ENCODE data around the gene CTXN2.

The CTXN2 gene

GRCh38 chr15:48205981-48206380, 14.5 kb downstream of the CTXN2 start, which contains the start of gene SLC12A1:
SLC12A1 (plus strand) TSS chr15:48206302; CDS start chr15:48207720, 1,418 bp downstream.
- no peaks in the 10 kb centered on the region for H3K36me3 ChIP-seq (ENCODE audit: control insufficient read depth in 2 of 2, insufficient read depth in 2 of 2, low read length in 2 of 2)
- no peaks in the 10 kb centered on the region for H3K9me3 ChIP-seq (ENCODE audit: control insufficient read depth in 2 of 2, low read length in 2 of 2)
- no peak within 1 kb of the TSS for H3K9ac ChIP-seq (ENCODE audit: low read depth in 1 of 2, low read length in 2 of 2)
- no peak within 1 kb of the TSS for H3K4me3 ChIP-seq (ENCODE audit: low read length in 2 of 2)
- no peak within 1 kb of the TSS for H3K27ac ChIP-seq (ENCODE audit: low read depth in 2 of 2, low read length in 2 of 2)
- no peaks in the 10 kb centered on the region for H3K4me1 ChIP-seq (ENCODE audit: control insufficient read depth in 2 of 2, insufficient read depth in 2 of 2, low read length in 2 of 2)
- H3K27me3 ChIP-seq (ENCODE audit: control insufficient read depth in 2 of 2, insufficient read depth in 2 of 2, low read length in 2 of 2), result no peaks in the 10 kb centered on the region

GRCh38 chr15:48221261-48221660, 29.8 kb downstream of the CTXN2 start:
- no peak overlapping the region for H3K4me3 ChIP-seq (ENCODE audit: low read length in 2 of 2)
- H3K27ac ChIP-seq (ENCODE audit: low read depth in 2 of 2, low read length in 2 of 2), result no peak overlapping the region
- H3K4me1 ChIP-seq (ENCODE audit: control insufficient read depth in 2 of 2, insufficient read depth in 2 of 2, low read length in 2 of 2), result no peaks in the 10 kb centered on the region
- no peaks in the 10 kb centered on the region for H3K27me3 ChIP-seq (ENCODE audit: control insufficient read depth in 2 of 2, insufficient read depth in 2 of 2, low read length in 2 of 2)
- no peaks in the 10 kb centered on the region for H3K9me3 ChIP-seq (ENCODE audit: control insufficient read depth in 2 of 2, low read length in 2 of 2)
- no peaks in the 10 kb centered on the region for H3K36me3 ChIP-seq (ENCODE audit: control insufficient read depth in 2 of 2, insufficient read depth in 2 of 2, low read length in 2 of 2)
- no peak overlapping the region for H3K9ac ChIP-seq (ENCODE audit: low read depth in 1 of 2, low read length in 2 of 2)

GRCh38 chr15:48221885-48222284, 30.4 kb downstream of the CTXN2 start:
- Histone ChIP-seq H3K27me3 (ENCODE audit: control insufficient read depth in 2 of 2, insufficient read depth in 2 of 2, low read length in 2 of 2) (no peaks in the 10 kb centered on the region), H3K27ac (ENCODE audit: low read depth in 2 of 2, low read length in 2 of 2) (no peak overlapping the region), H3K36me3 (ENCODE audit: control insufficient read depth in 2 of 2, insufficient read depth in 2 of 2, low read length in 2 of 2) (no peaks in the 10 kb centered on the region), H3K9me3 (ENCODE audit: control insufficient read depth in 2 of 2, low read length in 2 of 2) (no peaks in the 10 kb centered on the region), H3K9ac (ENCODE audit: low read depth in 1 of 2, low read length in 2 of 2) (no peak overlapping the region), H3K4me1 (ENCODE audit: control insufficient read depth in 2 of 2, insufficient read depth in 2 of 2, low read length in 2 of 2) (no peaks in the 10 kb centered on the region), H3K4me3 (ENCODE audit: low read length in 2 of 2) (no peak overlapping the region)

GRCh38 chr15:48222627-48223026, 31.2 kb downstream of the CTXN2 start:
- Histone ChIP-seq H3K27me3 (ENCODE audit: control insufficient read depth in 2 of 2, insufficient read depth in 2 of 2, low read length in 2 of 2) (no peaks in the 10 kb centered on the region), H3K9me3 (ENCODE audit: control insufficient read depth in 2 of 2, low read length in 2 of 2) (no peaks in the 10 kb centered on the region), H3K4me1 (ENCODE audit: control insufficient read depth in 2 of 2, insufficient read depth in 2 of 2, low read length in 2 of 2) (no peaks in the 10 kb centered on the region), H3K36me3 (ENCODE audit: control insufficient read depth in 2 of 2, insufficient read depth in 2 of 2, low read length in 2 of 2) (no peaks in the 10 kb centered on the region), H3K4me3 (ENCODE audit: low read length in 2 of 2) (no peak overlapping the region), H3K27ac (ENCODE audit: low read depth in 2 of 2, low read length in 2 of 2) (no peak overlapping the region), H3K9ac (ENCODE audit: low read depth in 1 of 2, low read length in 2 of 2) (no peak overlapping the region)

- no peaks in the 10 kb centered on the region for H3K9me3 ChIP-seq (ENCODE audit: control insufficient read depth in 2 of 2, low read length in 2 of 2)
- H3K36me3 ChIP-seq (ENCODE audit: control insufficient read depth in 2 of 2, insufficient read depth in 2 of 2, low read length in 2 of 2), result no peaks in the 10 kb centered on the region
- no peaks in the 10 kb centered on the region for H3K27me3 ChIP-seq (ENCODE audit: control insufficient read depth in 2 of 2, insufficient read depth in 2 of 2, low read length in 2 of 2)
- no peak overlapping the region for H3K27ac ChIP-seq (ENCODE audit: low read depth in 2 of 2, low read length in 2 of 2)
- no peak overlapping the region for H3K4me3 ChIP-seq (ENCODE audit: low read length in 2 of 2)
- H3K9ac ChIP-seq (ENCODE audit: low read depth in 1 of 2, low read length in 2 of 2), result no peak overlapping the region
- no peaks in the 10 kb centered on the region for H3K4me1 ChIP-seq (ENCODE audit: control insufficient read depth in 2 of 2, insufficient read depth in 2 of 2, low read length in 2 of 2)
Observed at GRCh38 chr15:48225771-48226170, 34.3 kb downstream of the CTXN2 start.

- Histone ChIP-seq H3K27me3 (ENCODE audit: control insufficient read depth in 2 of 2, insufficient read depth in 2 of 2, low read length in 2 of 2) (no peaks in the 10 kb centered on the region), H3K4me3 (ENCODE audit: low read length in 2 of 2) (no peak overlapping the region), H3K9me3 (ENCODE audit: control insufficient read depth in 2 of 2, low read length in 2 of 2) (no peaks in the 10 kb centered on the region), H3K36me3 (ENCODE audit: control insufficient read depth in 2 of 2, insufficient read depth in 2 of 2, low read length in 2 of 2) (no peaks in the 10 kb centered on the region), H3K4me1 (ENCODE audit: control insufficient read depth in 2 of 2, insufficient read depth in 2 of 2, low read length in 2 of 2) (no peaks in the 10 kb centered on the region), H3K27ac (ENCODE audit: low read depth in 2 of 2, low read length in 2 of 2) (no peak overlapping the region), H3K9ac (ENCODE audit: low read depth in 1 of 2, low read length in 2 of 2) (no peak overlapping the region)
Observed at GRCh38 chr15:48230498-48230897, 39.0 kb downstream of the CTXN2 start.

- Histone ChIP-seq H3K4me1 (ENCODE audit: control insufficient read depth in 2 of 2, insufficient read depth in 2 of 2, low read length in 2 of 2) (no peaks in the 10 kb centered on the region), H3K4me3 (ENCODE audit: low read length in 2 of 2) (no peak overlapping the region), H3K36me3 (ENCODE audit: control insufficient read depth in 2 of 2, insufficient read depth in 2 of 2, low read length in 2 of 2) (no peaks in the 10 kb centered on the region), H3K9ac (ENCODE audit: low read depth in 1 of 2, low read length in 2 of 2) (no peak overlapping the region), H3K9me3 (ENCODE audit: control insufficient read depth in 2 of 2, low read length in 2 of 2) (no peaks in the 10 kb centered on the region), H3K27me3 (ENCODE audit: control insufficient read depth in 2 of 2, insufficient read depth in 2 of 2, low read length in 2 of 2) (no peaks in the 10 kb centered on the region), H3K27ac (ENCODE audit: low read depth in 2 of 2, low read length in 2 of 2) (no peak overlapping the region)
Observed at GRCh38 chr15:48233246-48233645, 41.8 kb downstream of the CTXN2 start.

- Histone ChIP-seq H3K36me3 (ENCODE audit: control insufficient read depth in 2 of 2, insufficient read depth in 2 of 2, low read length in 2 of 2) (no peaks in the 10 kb centered on the region), H3K9ac (ENCODE audit: low read depth in 1 of 2, low read length in 2 of 2) (no peak overlapping the region), H3K27me3 (ENCODE audit: control insufficient read depth in 2 of 2, insufficient read depth in 2 of 2, low read length in 2 of 2) (no peaks in the 10 kb centered on the region), H3K27ac (ENCODE audit: low read depth in 2 of 2, low read length in 2 of 2) (no peak overlapping the region), H3K4me3 (ENCODE audit: low read length in 2 of 2) (no peak overlapping the region), H3K4me1 (ENCODE audit: control insufficient read depth in 2 of 2, insufficient read depth in 2 of 2, low read length in 2 of 2) (no peaks in the 10 kb centered on the region), H3K9me3 (ENCODE audit: control insufficient read depth in 2 of 2, low read length in 2 of 2) (no peaks in the 10 kb centered on the region)
Observed at GRCh38 chr15:48239334-48239733, 47.9 kb downstream of the CTXN2 start.

GRCh38 chr15:48242015-48242414, 50.5 kb downstream of the CTXN2 start:
- Histone ChIP-seq H3K27ac (ENCODE audit: low read depth in 2 of 2, low read length in 2 of 2) (no peak overlapping the region), H3K9me3 (ENCODE audit: control insufficient read depth in 2 of 2, low read length in 2 of 2) (no peaks in the 10 kb centered on the region), H3K4me3 (ENCODE audit: low read length in 2 of 2) (no peak overlapping the region), H3K9ac (ENCODE audit: low read depth in 1 of 2, low read length in 2 of 2) (no peak overlapping the region), H3K4me1 (ENCODE audit: control insufficient read depth in 2 of 2, insufficient read depth in 2 of 2, low read length in 2 of 2) (no peaks in the 10 kb centered on the region), H3K36me3 (ENCODE audit: control insufficient read depth in 2 of 2, insufficient read depth in 2 of 2, low read length in 2 of 2) (no peaks in the 10 kb centered on the region), H3K27me3 (ENCODE audit: control insufficient read depth in 2 of 2, insufficient read depth in 2 of 2, low read length in 2 of 2) (no peaks in the 10 kb centered on the region)

GRCh38 chr15:48242535-48242934, 51.1 kb downstream of the CTXN2 start:
- Histone ChIP-seq H3K27ac (ENCODE audit: low read depth in 2 of 2, low read length in 2 of 2) (no peak overlapping the region), H3K27me3 (ENCODE audit: control insufficient read depth in 2 of 2, insufficient read depth in 2 of 2, low read length in 2 of 2) (no peaks in the 10 kb centered on the region), H3K36me3 (ENCODE audit: control insufficient read depth in 2 of 2, insufficient read depth in 2 of 2, low read length in 2 of 2) (no peaks in the 10 kb centered on the region), H3K4me1 (ENCODE audit: control insufficient read depth in 2 of 2, insufficient read depth in 2 of 2, low read length in 2 of 2) (no peaks in the 10 kb centered on the region), H3K9me3 (ENCODE audit: control insufficient read depth in 2 of 2, low read length in 2 of 2) (no peaks in the 10 kb centered on the region), H3K9ac (ENCODE audit: low read depth in 1 of 2, low read length in 2 of 2) (no peak overlapping the region), H3K4me3 (ENCODE audit: low read length in 2 of 2) (no peak overlapping the region)

GRCh38 chr15:48244921-48245320, 53.5 kb downstream of the CTXN2 start:
- Histone ChIP-seq H3K4me1 (ENCODE audit: control insufficient read depth in 2 of 2, insufficient read depth in 2 of 2, low read length in 2 of 2) (no peaks in the 10 kb centered on the region), H3K27me3 (ENCODE audit: control insufficient read depth in 2 of 2, insufficient read depth in 2 of 2, low read length in 2 of 2) (no peaks in the 10 kb centered on the region), H3K4me3 (ENCODE audit: low read length in 2 of 2) (no peak overlapping the region), H3K27ac (ENCODE audit: low read depth in 2 of 2, low read length in 2 of 2) (no peak overlapping the region), H3K36me3 (ENCODE audit: control insufficient read depth in 2 of 2, insufficient read depth in 2 of 2, low read length in 2 of 2) (no peaks in the 10 kb centered on the region), H3K9me3 (ENCODE audit: control insufficient read depth in 2 of 2, low read length in 2 of 2) (no peaks in the 10 kb centered on the region), H3K9ac (ENCODE audit: low read depth in 1 of 2, low read length in 2 of 2) (no peak overlapping the region)

Data from mucosa of rectum (tissue), 2 donors.